Stomach (tissue), 9 donors: Measurements from ENCODE around the gene TRAF3. TPM values are rescaled to one million over a fixed set of nuclear protein-coding genes. Genes with fewer than 3 reads are reported as not detected.

Experiments
- DNase-seq, 2 donors: peaks; one replicate each; pipeline versions ENCODE4 v3.0.0 to v3.0.0-alpha.2; 2013 to 2019
- H3K27ac ChIP-seq, 5 donors: fragments of 200-600 bp in 4 of 5; sonication (generic) in 4 of 5; one replicate each; pipeline ENCODE4 v1.5.1; 2013 to 2019; ENCODE audit warnings: mild to moderate bottlenecking in 1 of 5, moderate library complexity in 1 of 5
- H3K27me3 ChIP-seq, 3 donors: fragments of 200-600 bp; sonication (generic); one replicate each; pipeline ENCODE4 v1.5.1; 2017 to 2019; ENCODE audit warnings: mixed run types in 1 of 3
- H3K36me3 ChIP-seq, 4 donors: fragments of 200-600 bp; sonication (generic); 1 replicate in 3 of 4; 2 replicates in 1 of 4; pipeline ENCODE4 v1.5.1; 2016 to 2019
- H3K4me1 ChIP-seq, 4 donors: fragments of 200-600 bp; sonication (generic); one replicate each; pipeline ENCODE4 v1.5.1; 2016 to 2019
- H3K4me3 ChIP-seq, 4 donors: fragments of 200-600 bp; sonication (generic) in 3 of 4; one replicate each; pipeline ENCODE4 v1.5.1; 2016 to 2019; ENCODE audit warnings: mild to moderate bottlenecking in 1 of 4
- H3K9me3 ChIP-seq, 4 donors: fragments of 200-600 bp; sonication (generic); one replicate each; pipeline ENCODE4 v1.5.1; 2016 to 2019
- CTCF ChIP-seq, 7 experiments: fragments of 450-650 bp in 4 of 7; fragments of 200-600 bp in 3 of 7; sonication (generic) in 3 of 7; IDR thresholded peaks; one replicate each; pipeline ENCODE4 v1.5.1; 2016 to 2019; ENCODE audit warnings: antibody characterized with exemption in 7 of 7, control low read depth in 2 of 7, mild to moderate bottlenecking in 1 of 7
- EP300 ChIP-seq: sonication (generic); formaldehyde crosslinking; IDR thresholded peaks from one replicate; pipeline ENCODE4 v1.6.1; 2017; ENCODE audit warnings: antibody characterized with exemption
- POLR2A ChIP-seq, 4 donors: fragments of 450-650 bp; IDR thresholded peaks; one replicate each; pipeline ENCODE4 v1.6.1; 2016; ENCODE audit warnings: antibody characterized with exemption in 4 of 4, control low read depth in 2 of 4, mild to moderate bottlenecking in 1 of 4, moderate library complexity in 1 of 4
- POLR2AphosphoS5 ChIP-seq, 3 donors: sonication (generic); formaldehyde crosslinking; IDR thresholded peaks; one replicate each; pipeline ENCODE4 v1.6.1; 2016; ENCODE audit warnings: antibody characterized with exemption in 3 of 3
- whole genome bisulfite sequencing, 5 donors: extraction: QIAGEN DNeasy Blood & Tissue Kit in 3 of 5; methylation state at CpG; one replicate each; pipeline versions ENCODE4 v1.1.5 to v1.1.7; 2013 to 2018; 5-methylcytosine and 5-hydroxymethylcytosine counted together
- intact Hi-C: fragments of 100-400 bp; cut with DNase I; formaldehyde crosslinking; loops from one replicate; pipeline ENCODE4 v1.15.1; 2023; ENCODE audit warnings: low total_unique reads
- polyA plus RNA-seq, 3 donors: library from polyadenylated mRNA; stranded (reverse); fragments of 200-250 nt; gene quantifications; one replicate each; pipeline ENCODE4 v1.2.3, GENCODE V29; 2013
- small RNA-seq, 4 donors: library from RNA; depleted of rRNA; stranded (forward); fragments of <200 nt; gene quantifications; one replicate each; pipeline ENCODE3, GENCODE V24; 2016
- total RNA-seq, 5 donors: library from RNA; depleted of rRNA; stranded (reverse); fragments of >200 nt; gene quantifications; one replicate each; pipeline versions ENCODE4 v1.1.0 to v1.2.3, GENCODE V29; 2014 to 2016
- donor health status: healthy with polysubstance abuse.
- donor health status: Bipolar disorder and iron deficiency.
- donor health status: healthy.

The TRAF3 gene
- total and polyA plus RNA-seq, 8 donors, result 3.5 to 30.1 (median 6.3) TPM

GRCh38 chr14:102957222-102957621, 180.0 kb downstream of the TRAF3 start:
- intact Hi-C loops, result no loop called here
- no peak for DNase-seq
- 89 to 93% (median 91%) methylated on average over 10 of the region's 10 CpGs for WGBS, 5 donors

DNA sequence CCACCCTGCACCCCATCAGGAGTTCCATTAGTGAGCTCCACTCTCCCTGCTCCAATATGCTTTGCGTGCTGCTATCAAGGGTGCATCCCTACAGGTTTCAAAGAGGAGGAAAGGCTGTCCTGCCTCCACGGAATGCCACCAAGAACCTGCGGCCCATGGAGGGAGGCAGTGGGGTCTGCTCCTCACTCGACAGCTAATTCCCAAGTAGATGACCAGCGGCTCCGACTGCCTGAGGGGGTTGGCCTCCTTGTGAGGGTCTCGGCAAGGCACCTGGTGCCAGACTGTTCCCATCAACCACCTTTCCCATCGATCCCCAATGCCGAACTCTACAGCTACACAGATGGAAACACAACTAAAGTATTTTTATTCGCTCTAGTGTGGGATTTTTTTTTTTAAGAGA, 181.2 kb downstream of the TRAF3 start:
- Histone ChIP-seq H3K9me3 (no peaks in the 10 kb centered on the region), H3K27me3 (no peaks in the 10 kb centered on the region), H3K36me3 (peaks cover 78 to 100% (median 100%) of the 10 kb centered on the region in 4 donors), H3K4me3 (no peak overlapping the region), H3K27ac (no peak overlapping the region), H3K4me1 (no peaks in the 10 kb centered on the region)
- WGBS, 5 donors, result 94 to 96% (median 94%) methylated on average over 10 of the region's 10 CpGs
- intact Hi-C loops, result no loop called here
- DNase-seq, result no peak
- TF ChIP-seq CTCF (IDR thresholded peaks at IDR 0.05), result no peak
- TF ChIP-seq EP300, result no peak

More at GRCh38 chr14:102957222-102957621, 180.0 kb downstream of the TRAF3 start:
- Histone ChIP-seq H3K27me3 (no peaks in the 10 kb centered on the region), H3K9me3 (no peaks in the 10 kb centered on the region), H3K27ac (no peak overlapping the region), H3K36me3 (peaks cover 73 to 100% (median 100%) of the 10 kb centered on the region in 4 donors), H3K4me1 (no peaks in the 10 kb centered on the region), H3K4me3 (no peak overlapping the region)
- TF ChIP-seq CTCF (IDR thresholded peaks at IDR 0.05), result no peak
- TF ChIP-seq POLR2A (IDR thresholded peaks at IDR 0.05), result no peak
- TF ChIP-seq POLR2AphosphoS5 (IDR thresholded peaks at IDR 0.05), result no peak
- no peak for TF ChIP-seq EP300

Small RNA genes within 50 kb of the gene (small RNA-seq; reads per million reads assigned to genes)
- gene RNU6-1316P, result 0 reads per million in 4 donors

Other genes with a start within 250 kb of the TRAF3 start
- gene RCOR1, start 184.8 kb upstream of the TRAF3 start, total RNA-seq, result 10 to 100 TPM in 3 of 5 donors, 1 to 10 TPM in 2; 8.0 to 60.7 (median 17.0) TPM
- gene RCOR1, start 184.8 kb upstream of the TRAF3 start, polyA plus RNA-seq, result 1 to 10 TPM; 4.9 to 8.2 (median 7.7) TPM
- gene AMN, start 145.2 kb downstream of the TRAF3 start, total RNA-seq, result 100 to 1,000 TPM in 2 of 5 donors, 10 to 100 TPM in 1, 1 to 10 TPM in 2; 1.3 to 781 (median 21.7) TPM
- gene AMN, start 145.2 kb downstream of the TRAF3 start, polyA plus RNA-seq, result 10 to 100 TPM in 2 of 3 donors, 1 to 10 TPM in 1; 3.2 to 14.7 (median 12.8) TPM